T-helper 17 cell (primary cell): ENCODE measurements around the gene OR2T3. TPM values are rescaled to one million over a fixed set of nuclear protein-coding genes. Genes with fewer than 3 reads are reported as not detected.
"Not testable (repeated sequence)": the region's sequence is repeated elsewhere in the genome, so short reads cannot be mapped to it uniquely, and the experiment has no call there.

Source experiments
- ATAC-seq: fragments of 150-1000 bp; cut with Tn5 transposase; 2 replicates; pipeline ENCODE4 v1.10.0; 2021; ENCODE audit warnings: mild to moderate bottlenecking, moderate library complexity
- DNase-seq, 3 donors: peaks; one replicate each; pipeline versions ENCODE4 v3.0.0 to v3.0.0-alpha.2; 2020 to 2021
- H3K9me3 ChIP-seq: one replicate; pipeline ENCODE4 v1.7.0; 2013; ENCODE audit warnings: low read length, mild to moderate bottlenecking; ENCODE audit not compliant: control insufficient read depth, poor library complexity, severe bottlenecking
- H3K27ac Mint-ChIP-seq: one replicate; pipeline ENCODE4 v1.8.0; 2022; ENCODE audit warnings: mild to moderate bottlenecking, moderate library complexity, mixed read lengths
- H3K27me3 Mint-ChIP-seq: one replicate; pipeline ENCODE4 v1.8.0; 2022; ENCODE audit warnings: mixed read lengths
- H3K36me3 Mint-ChIP-seq: one replicate; pipeline ENCODE4 v1.8.0; 2022; ENCODE audit warnings: low read depth, mixed read lengths
- H3K4me1 Mint-ChIP-seq: one replicate; pipeline ENCODE4 v1.8.0; 2022; ENCODE audit warnings: mild to moderate bottlenecking, mixed read lengths
- H3K4me3 Mint-ChIP-seq: one replicate; pipeline ENCODE4 v1.8.0; 2022; ENCODE audit warnings: mild to moderate bottlenecking, moderate library complexity, mixed read lengths
- total RNA-seq, 4 donors: library from RNA in 2 of 4; stranded (reverse) in 2 of 4; gene quantifications; one replicate each; pipeline ENCODE4 v1.2.3 and lab custom pipeline; 2022 to 2026

Gene OR2T3
- total RNA-seq, 2 donors from 2014 or later: not detected

DNA sequence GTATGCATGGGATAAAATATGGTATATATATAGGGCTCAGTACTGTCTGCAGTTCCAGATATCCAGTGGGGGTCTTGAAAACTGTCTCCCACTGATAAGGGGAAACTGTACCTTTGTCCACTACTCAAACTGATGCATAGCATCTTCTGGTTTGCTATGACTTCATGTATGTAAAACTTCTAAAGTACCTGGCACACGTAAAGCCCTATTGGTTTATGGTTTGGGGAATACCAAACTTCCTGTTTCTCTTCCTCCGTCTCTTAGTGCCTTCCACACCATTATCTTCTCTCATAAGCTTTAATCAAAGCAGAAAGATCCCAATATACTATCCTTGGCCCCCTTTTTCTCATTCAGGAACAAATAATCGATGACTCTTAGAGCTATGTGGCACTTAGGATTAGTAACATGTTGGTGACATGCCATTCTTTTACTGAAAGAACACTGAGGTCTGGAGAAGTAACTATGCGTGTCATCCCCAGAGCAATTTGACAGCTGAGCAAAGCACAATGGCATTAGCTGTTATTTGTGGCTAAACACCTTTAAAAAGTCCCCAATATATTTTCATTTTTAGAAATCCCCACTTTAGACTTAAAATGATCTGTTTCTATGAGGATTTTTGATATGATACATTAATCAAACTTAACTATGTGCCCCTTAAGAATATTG, 24.6 kb upstream of the OR2T3 start:
- peak; percentile 74 for ATAC-seq
- not testable (repeated sequence) for H3K27ac Mint-ChIP-seq, H3K36me3 Mint-ChIP-seq, H3K4me3 Mint-ChIP-seq, H3K4me1 Mint-ChIP-seq, H3K27me3 Mint-ChIP-seq, H3K9me3 ChIP-seq, DNase-seq

DNA sequence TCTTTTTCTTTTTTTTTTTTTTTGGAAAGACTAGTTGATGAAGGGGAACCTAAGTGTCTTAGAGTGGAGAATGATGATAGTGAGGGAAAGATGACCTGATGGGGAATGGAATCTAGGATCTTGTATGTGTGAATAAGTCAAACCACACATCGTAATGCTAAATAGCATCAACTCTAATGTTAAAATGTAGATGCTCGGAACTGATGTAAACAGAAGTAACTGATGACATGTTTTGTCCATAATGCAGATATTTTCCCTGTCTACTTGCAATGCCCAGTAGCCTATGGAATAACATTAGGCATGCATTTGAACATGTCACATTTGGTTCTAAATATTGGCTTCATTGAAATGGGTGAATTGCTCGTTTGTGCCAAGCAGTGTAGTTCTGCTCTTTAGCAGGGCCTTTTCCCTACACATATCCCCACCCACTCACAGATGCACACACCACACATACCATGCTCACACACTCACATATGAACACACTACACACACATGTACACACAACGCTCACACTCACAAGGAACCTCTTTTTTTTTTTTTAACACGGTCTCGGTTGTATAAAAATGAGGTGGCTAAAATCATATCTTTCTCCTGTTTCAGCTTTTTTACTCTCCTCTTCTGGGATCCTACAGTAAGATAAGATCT, 23.2 kb upstream of the OR2T3 start:
- H3K27me3 Mint-ChIP-seq, ATAC-seq, H3K36me3 Mint-ChIP-seq, H3K27ac Mint-ChIP-seq, H3K4me3 Mint-ChIP-seq, H3K4me1 Mint-ChIP-seq, H3K9me3 ChIP-seq, DNase-seq: not testable (repeated sequence)

DNA sequence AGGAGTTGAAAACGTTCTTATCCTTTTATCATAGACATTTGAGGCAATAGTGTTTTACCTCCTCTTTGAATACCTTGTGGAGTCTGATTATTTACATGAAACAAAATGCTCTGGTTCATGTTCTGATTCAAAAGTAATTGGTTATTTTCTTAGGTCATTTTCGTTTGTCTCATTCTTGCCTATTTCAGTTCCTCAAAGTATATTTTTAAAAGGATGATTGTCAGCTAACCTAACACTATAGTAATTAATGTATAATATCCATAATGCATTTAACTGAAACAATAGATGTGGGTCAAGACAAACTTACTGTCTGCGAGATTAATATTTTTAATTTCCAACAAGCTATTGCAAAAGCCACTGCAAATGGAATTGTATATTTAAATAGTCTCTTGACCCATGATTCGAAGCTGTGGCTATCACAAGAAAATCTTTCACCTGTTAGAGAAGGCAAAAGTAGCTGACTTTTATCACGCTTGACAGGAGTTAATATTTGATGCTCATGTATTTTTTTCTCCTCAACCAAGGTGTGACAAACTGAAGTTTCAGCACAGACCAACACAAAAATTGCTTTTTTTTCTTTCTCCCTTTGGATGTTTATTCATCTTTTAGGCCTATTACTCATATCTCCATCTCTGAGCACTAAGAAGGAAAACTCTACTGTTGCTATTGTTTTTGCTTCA, 22.5 kb upstream of the OR2T3 start:
- not testable (repeated sequence) for H3K27me3 Mint-ChIP-seq, H3K36me3 Mint-ChIP-seq, H3K9me3 ChIP-seq, H3K4me1 Mint-ChIP-seq, DNase-seq, H3K27ac Mint-ChIP-seq, ATAC-seq, H3K4me3 Mint-ChIP-seq

DNA sequence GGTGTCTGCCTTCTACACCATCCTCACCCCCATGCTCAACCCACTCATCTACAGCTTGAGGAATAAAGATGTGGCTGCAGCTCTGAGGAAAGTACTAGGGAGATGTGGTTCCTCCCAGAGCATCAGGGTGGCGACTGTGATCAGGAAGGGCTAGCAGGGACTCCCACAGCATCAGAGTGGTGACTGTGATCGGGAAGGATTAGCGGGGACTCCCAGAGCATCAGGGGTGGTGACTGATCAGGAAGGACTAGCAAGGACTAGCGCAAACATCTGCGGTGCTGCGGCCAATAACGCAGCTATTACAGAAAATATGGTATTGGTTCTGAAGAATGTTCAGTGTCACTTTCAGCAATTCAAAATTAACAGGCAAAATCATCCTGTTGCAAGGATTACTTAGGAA, 19.5 kb upstream of the OR2T3 start:
- not testable (repeated sequence) for H3K36me3 Mint-ChIP-seq, H3K4me1 Mint-ChIP-seq, ATAC-seq, H3K9me3 ChIP-seq, H3K27ac Mint-ChIP-seq, DNase-seq, H3K4me3 Mint-ChIP-seq, H3K27me3 Mint-ChIP-seq

DNA sequence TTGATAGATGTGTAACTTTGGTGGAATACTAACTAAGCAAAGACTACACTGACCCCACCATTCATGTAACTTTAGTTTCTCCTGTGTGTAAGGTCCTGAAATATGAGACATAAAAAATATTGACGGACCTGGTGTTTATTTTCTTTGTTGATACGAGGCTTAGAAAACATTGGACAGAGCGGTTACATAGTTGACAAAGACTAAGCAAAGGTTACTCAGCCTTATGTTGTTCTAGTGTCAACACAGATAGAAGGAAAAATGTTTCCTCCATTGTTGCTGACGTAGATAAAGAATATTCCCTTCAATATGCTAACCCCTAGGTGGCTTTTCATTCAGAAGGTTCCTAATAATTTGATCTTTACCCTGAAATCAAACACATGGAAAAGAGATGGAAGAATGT, 18.1 kb upstream of the OR2T3 start:
- H3K4me3 Mint-ChIP-seq, H3K4me1 Mint-ChIP-seq, DNase-seq, ATAC-seq, H3K27me3 Mint-ChIP-seq, H3K9me3 ChIP-seq, H3K36me3 Mint-ChIP-seq, H3K27ac Mint-ChIP-seq: not testable (repeated sequence)

DNA sequence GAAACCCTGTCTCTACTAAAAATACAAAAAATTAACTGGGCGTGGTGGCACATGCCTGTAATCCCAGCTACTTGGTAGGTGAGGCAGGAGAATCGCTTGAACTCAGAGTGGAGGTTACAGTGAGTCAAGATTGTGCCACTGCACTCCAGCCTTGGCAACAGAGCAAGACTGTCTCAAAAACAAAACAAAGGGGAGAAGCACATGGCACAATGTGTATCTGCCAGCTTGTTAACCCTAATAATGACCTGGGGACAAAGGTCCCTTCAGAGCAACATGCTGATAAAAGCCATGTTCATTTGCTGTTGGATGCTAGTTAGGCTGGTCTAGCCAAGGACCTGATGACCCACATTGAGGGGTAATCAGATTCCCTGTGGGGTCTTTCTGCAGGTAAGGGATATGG, 16.5 kb upstream of the OR2T3 start:
- not testable (repeated sequence) for H3K4me3 Mint-ChIP-seq, DNase-seq, H3K27me3 Mint-ChIP-seq

DNA sequence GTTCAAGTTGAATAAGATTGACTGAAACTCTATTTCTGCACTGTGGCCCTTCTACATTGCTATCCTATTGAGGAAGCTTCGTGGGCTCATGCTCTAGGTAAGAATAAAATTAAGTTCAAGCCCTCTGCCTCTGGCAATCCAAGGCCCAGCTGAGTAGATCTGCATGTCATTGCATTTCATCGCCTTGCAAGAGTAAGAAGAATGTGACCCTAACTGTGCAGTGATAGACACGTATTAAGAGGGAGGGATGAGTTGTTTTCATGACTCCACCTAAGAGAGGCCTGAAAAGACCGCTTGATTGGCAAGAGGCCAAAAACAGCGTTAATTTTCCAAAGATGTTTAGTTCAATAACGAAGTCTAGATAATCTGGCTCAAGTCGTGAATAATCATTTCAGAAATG, 14.0 kb upstream of the OR2T3 start:
- H3K9me3 ChIP-seq, H3K27me3 Mint-ChIP-seq, H3K4me3 Mint-ChIP-seq, H3K4me1 Mint-ChIP-seq, ATAC-seq, H3K36me3 Mint-ChIP-seq, H3K27ac Mint-ChIP-seq, DNase-seq: not testable (repeated sequence)

More for the DNA sequence above, 16.5 kb upstream of the OR2T3 start:
- H3K36me3 Mint-ChIP-seq, H3K9me3 ChIP-seq, ATAC-seq, H3K27ac Mint-ChIP-seq, H3K4me1 Mint-ChIP-seq: not testable (repeated sequence)

DNA sequence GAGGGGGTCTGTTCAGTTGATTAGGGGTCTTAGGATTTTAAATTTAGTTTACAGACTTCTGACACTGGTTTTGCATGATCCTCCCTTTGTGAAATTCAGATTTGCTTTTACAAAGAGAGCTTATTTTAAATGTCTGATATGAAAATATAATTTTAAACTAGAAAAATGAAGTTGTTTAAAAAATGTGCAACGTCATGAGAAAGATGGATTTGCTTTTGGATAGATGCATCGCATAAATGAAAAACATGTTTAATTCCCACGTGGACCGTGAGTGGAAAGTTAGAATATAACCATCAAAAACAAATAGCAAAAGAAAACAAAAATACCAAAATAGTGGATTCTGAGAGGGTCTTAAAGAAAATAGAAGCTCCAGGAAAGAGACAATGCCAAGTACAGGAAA, 2.0 kb upstream of the OR2T3 start:
- H3K9me3 ChIP-seq: no peaks in the 10 kb centered on the region
- Mint-ChIP-seq H3K27ac (no peak overlapping the region), H3K36me3 (peaks cover 3% of the 10 kb centered on the region), H3K4me1 (peaks cover 7% of the 10 kb centered on the region), H3K27me3 (no peaks in the 10 kb centered on the region), H3K4me3 (no peak overlapping the region)
- ATAC-seq: no peak
- DNase-seq: no peak

DNA sequence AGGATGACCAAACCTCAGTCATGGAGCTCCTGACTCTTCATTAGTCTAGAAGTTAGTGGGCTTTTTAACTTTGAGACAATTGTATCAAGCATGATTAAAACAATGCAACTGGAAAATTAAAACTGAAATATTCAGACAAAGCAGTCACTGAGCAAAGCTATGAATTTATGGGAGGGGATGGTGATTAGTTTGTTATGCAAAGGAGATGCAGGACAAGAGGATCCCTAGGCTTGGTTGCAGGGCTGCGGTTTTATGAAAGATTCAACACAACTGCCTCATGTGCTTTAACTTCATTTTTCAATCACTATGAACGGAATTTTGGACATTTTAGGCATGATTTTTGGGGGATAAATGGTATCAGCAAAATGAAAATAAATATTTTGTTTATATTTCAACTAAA, 1.0 kb upstream of the OR2T3 start:
- H3K9me3 ChIP-seq, H3K4me1 Mint-ChIP-seq, ATAC-seq, H3K36me3 Mint-ChIP-seq, DNase-seq, H3K4me3 Mint-ChIP-seq, H3K27ac Mint-ChIP-seq, H3K27me3 Mint-ChIP-seq: not testable (repeated sequence)

DNA sequence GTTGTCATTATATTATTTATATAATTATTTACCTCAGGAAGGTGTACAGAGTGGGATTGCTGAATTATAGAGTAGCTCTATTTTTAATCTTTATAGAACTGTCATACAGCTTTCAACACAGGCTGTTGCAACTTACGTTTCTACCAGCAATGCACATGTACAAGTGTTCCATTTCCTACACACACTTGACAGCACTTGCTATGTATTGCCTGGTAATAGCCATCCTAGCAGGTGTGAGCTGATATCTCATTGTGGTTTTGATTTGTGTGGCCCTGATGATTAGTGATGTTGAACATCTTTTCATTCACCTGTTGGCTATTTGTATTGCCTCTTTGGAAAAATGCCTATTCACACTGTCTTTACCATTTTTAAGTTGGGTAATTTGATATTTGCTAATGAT, 2.5 kb downstream of the OR2T3 start:
- H3K36me3 Mint-ChIP-seq, DNase-seq, ATAC-seq, H3K27ac Mint-ChIP-seq, H3K4me3 Mint-ChIP-seq, H3K4me1 Mint-ChIP-seq, H3K27me3 Mint-ChIP-seq, H3K9me3 ChIP-seq: not testable (repeated sequence)

DNA sequence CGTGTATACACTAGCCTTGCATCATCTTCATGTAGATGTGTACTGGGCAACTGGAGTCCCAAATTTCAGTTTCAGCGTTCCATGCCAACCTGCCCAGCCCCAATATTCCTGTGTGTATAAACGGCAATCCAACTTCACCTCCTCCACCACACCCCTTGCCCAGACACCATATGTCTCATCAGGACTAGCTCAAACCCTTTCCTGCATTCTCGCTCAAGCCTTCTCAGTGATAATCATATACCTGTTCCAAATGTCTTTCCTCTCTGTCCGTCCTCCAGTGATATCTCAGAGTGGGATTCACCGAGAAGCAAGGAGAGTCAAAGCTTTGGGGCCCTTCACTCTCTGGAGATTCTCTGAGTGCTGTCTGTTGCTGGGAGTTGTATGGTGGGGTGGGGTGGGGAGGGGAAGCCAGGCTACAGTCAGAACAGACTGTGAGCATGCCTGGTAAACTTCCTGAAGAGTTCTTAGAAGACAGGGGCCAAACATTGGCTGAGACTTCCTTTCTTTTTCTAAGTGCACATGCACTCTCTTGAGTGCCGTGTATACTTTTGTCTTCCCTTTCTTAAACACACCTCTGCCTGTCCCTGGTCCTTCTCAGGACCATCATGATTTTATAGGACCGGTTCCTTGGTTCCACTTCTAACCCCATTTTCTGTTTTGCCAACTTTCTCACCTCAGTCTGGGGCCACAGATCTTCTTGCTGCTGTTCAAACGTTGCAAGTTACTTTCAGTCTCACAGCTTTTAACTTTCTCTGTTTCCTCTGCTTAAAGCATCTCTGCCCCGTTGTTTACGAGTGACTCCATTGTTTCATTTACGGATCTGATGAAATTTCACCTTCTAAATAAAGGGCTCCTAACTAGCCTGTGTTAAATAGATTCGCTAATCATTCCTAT, 8.8 kb downstream of the OR2T3 start:
- Mint-ChIP-seq H3K27ac (peak overlapping the region; percentile 96), H3K4me1 (peaks cover 11% of the 10 kb centered on the region), H3K4me3 (peak overlapping the region; percentile 98)
- peak; percentile 87 for ATAC-seq
- not testable (repeated sequence) for H3K27me3 Mint-ChIP-seq, H3K9me3 ChIP-seq, DNase-seq, H3K36me3 Mint-ChIP-seq

DNA sequence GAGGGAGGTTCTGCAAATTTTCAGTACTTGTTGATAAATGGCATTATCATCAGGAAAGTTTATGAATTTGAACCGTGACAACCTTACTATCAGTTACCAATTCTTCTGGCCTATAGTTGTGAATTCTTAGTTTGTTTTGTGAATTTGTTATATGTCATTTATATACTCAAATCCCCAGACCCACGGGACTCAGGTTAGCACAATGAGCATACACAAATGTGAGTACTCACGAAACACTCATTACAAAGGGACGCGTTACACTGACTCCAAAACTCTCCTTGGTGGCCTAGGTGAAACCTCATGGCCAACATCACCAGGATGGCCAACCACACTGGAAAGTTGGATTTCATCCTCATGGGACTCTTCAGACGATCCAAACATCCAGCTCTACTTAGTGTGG, 15.1 kb downstream of the OR2T3 start, which contains the start of gene OR2T5:
TSS of gene OR2T5 (plus strand) at position 301 of the 400 bp plus-strand sequence. CDS start at position 301, 0 bp downstream.
- not testable (repeated sequence) for ATAC-seq, H3K36me3 Mint-ChIP-seq, H3K9me3 ChIP-seq, H3K27me3 Mint-ChIP-seq, DNase-seq, H3K27ac Mint-ChIP-seq, H3K4me1 Mint-ChIP-seq, H3K4me3 Mint-ChIP-seq

DNA sequence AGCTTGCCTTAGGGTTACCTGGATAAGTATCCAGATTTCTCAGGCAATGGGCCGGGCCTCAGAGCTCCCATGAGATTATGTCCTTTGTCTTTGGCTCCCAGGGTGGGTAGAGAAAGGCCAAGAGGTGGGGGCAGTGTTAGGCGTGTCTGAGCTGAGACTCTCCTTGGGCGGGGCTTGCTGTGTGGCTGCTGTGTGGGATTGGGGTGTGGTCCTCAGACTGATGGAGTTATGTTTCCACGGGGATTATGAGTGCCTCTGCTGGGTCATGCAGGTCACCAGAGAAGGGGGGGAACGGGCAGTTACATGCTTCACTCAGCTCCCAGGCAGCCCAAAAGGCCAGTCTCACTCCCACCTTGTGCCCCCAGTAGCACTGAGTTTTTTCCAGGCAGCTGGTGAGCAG, 23.5 kb downstream of the OR2T3 start:
- not testable (repeated sequence) for H3K36me3 Mint-ChIP-seq, H3K4me1 Mint-ChIP-seq, H3K27me3 Mint-ChIP-seq, H3K9me3 ChIP-seq, H3K4me3 Mint-ChIP-seq, H3K27ac Mint-ChIP-seq, ATAC-seq, DNase-seq
